ENCODE data around the gene DNHD1.

GRCh38 chr11:6531267-6531752 is 34.2 kb downstream of the DNHD1 start:
- TF ChIP-seq, protein P1, sequence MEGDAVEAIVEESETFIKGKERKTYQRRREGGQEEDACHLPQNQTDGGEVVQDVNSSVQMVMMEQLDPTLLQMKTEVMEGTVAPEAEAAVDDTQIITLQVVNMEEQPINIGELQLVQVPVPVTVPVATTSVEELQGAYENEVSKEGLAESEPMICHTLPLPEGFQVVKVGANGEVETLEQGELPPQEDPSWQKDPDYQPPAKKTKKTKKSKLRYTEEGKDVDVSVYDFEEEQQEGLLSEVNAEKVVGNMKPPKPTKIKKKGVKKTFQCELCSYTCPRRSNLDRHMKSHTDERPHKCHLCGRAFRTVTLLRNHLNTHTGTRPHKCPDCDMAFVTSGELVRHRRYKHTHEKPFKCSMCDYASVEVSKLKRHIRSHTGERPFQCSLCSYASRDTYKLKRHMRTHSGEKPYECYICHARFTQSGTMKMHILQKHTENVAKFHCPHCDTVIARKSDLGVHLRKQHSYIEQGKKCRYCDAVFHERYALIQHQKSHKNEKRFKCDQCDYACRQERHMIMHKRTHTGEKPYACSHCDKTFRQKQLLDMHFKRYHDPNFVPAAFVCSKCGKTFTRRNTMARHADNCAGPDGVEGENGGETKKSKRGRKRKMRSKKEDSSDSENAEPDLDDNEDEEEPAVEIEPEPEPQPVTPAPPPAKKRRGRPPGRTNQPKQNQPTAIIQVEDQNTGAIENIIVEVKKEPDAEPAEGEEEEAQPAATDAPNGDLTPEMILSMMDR (conservative IDR thresholded peaks at IDR 0.05; ENCODE audit: low read length): peak; percentile 90
- TF ChIP-seq EZH2phosphoT487 (IDR thresholded peaks at IDR 0.05; ENCODE audit: borderline replicate concordance): no peak

All from Loucy (cell line).